Retinal pigment epithelial cell (primary cell): Measurements from ENCODE around the gene FTO.

Experiments used
- DNase-seq: peaks from one replicate; pipeline ENCODE4 v3.0.0-alpha.2; 2010; ENCODE audit warnings: low read depth
- H3K4me3 ChIP-seq: 2 replicates; pipeline ENCODE4 v1.5.1; 2011; ENCODE audit warnings: mild to moderate bottlenecking, low read length, control low read depth, moderate library complexity
- CTCF ChIP-seq: conservative IDR thresholded peaks from 2 replicates; pipeline ENCODE4 v1.5.1; 2011; ENCODE audit warnings: low read depth, low read length, control low read depth, inconsistent platforms

FTO gene

GRCh38 chr16:53991754-53992378 is 287.9 kb downstream of the FTO start:
- TF ChIP-seq CTCF, result no peak

DNA sequence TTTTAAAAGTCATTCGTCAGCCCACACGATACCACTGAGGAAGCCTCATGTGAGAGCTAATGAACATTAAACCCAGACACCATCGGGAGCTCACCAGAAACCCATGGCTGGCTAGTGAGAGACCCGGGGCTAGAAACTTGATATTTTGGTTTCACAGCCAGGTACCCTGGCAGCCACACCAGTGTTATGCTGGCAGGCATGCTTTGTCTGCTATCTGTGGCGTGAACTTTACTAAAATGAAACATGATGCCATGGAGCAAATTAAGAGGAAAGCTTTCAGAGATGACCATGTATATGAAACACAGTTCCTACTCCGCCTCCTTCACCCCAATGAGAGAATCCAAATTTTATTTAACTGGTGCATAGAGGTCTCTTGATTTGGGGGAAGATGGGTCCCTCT is 291.4 kb downstream of the FTO start:
- DNase-seq, result no peak
- TF ChIP-seq CTCF, result no peak
- H3K4me3 ChIP-seq, result no peak overlapping the region

More at GRCh38 chr16:53991754-53992378, 287.9 kb downstream of the FTO start:
- H3K4me3 ChIP-seq, result no peak overlapping the region
- DNase-seq, result no peak

GRCh38 chr16:53996961-53997360 is 293.0 kb downstream of the FTO start:
- TF ChIP-seq CTCF, result no peak

DNA sequence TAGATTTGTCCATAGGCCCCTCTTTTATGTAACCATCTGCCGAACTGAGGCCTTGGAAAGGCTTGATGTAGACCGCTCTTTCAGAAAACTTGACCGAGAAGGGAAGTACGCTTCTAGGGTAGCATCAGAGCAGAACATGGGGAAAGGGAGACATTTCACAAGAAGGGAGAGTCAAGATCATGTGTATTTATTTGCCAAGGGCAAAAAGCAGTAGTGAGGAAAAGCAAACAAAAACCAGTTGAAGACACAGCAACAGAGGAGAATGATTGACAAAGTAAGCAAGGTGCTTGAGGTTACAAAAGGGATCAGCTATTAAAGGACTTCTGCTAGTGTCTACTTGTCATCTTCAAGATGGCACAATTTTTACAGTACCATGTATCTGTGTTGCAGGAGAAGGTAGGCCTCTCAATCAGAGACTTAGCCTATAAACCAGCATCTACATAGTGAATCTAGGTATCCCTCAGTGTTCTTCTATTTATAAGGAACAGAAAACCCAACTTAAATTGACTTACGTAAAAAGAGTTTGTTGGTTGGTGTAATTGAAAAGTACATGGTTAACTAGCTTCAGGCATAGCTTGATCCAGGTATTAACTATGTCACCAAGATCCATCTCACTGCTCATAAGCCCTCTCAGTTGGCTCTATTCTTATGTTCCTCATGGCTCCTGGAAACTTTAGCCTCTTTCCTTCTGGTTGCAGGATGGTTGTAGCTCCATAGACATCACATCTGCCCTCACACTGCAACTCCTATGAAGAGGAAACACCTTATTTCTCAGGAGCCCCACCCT is 294.3 kb downstream of the FTO start:
- TF ChIP-seq CTCF, result no peak
- no peak for DNase-seq
- no peak overlapping the region for H3K4me3 ChIP-seq

More at GRCh38 chr16:53996961-53997360, 293.0 kb downstream of the FTO start:
- DNase-seq, result no peak
- H3K4me3 ChIP-seq, result no peak overlapping the region

DNA sequence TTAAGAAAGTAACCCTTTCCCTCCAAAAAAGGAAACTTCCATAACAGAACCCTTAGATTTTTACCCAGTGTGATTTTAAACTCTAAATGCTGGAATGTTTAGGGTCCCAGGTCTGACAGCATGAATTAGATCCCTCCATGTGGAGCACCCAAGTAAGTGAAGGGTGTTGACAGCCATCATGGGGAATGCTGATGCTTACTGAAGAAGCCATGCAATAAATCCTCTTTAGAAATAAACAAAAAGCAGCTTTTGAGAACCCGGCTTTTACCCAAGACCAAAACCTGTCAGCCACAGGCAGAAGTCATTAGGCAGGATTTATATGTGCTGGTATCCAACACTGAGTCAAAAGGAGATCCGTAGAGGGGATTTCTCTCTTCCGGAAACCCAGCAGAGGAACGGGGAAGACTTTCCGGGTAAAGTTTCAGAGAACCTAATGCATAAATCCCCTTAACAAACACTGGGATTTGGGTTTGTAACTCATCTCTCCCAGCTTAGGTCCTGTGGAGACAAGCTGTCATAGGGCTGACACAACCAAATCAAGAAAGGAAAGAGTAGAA is 295.1 kb downstream of the FTO start:
- no peak for TF ChIP-seq CTCF
- DNase-seq, result no peak
- H3K4me3 ChIP-seq, result no peak overlapping the region

DNA sequence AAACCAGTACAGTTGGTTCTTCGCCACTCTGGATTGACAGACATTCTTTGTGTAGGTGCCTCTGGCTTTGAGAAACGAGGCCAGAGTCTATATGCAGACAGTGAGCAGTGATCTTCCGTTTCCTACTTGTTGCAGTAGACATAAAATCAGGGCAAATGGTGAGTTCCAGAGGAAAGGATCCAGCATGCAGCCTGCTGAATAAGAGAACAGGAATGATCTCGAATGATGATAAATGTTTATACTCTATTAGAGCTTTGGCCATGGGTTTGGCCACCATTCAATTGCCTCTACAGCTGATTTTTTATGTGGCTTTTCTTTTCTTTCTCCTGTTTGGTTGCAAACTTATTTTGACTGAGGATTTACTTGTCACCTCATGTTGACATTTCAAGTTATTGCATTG is 295.9 kb downstream of the FTO start:
- TF ChIP-seq CTCF, result no peak
- H3K4me3 ChIP-seq, result no peak overlapping the region
- DNase-seq, result no peak
